ENCODE data around the gene OSBPL7.
A peak's percentile ranks its signal among the peaks of the same experiment; 100 is the strongest.

OSBPL7 gene

GRCh38 chr17:47803751-47804150 lies 17.8 kb downstream of the OSBPL7 start:
- no peak for DNase-seq (ENCODE audit: insufficient read length, low spot score)
- TF ChIP-seq POLR2A (IDR thresholded peaks at IDR 0.05; ENCODE audit: low read depth, low read length) (no peak), POLR2AphosphoS5 (IDR thresholded peaks at IDR 0.05; ENCODE audit: low read depth, low read length) (no peak), POU2F2 (IDR thresholded peaks at IDR 0.05; ENCODE audit: low read depth, low read length) (no peak), PAX5 (IDR thresholded peaks at IDR 0.05; ENCODE audit: insufficient read depth, low read length, severe bottlenecking) (no peak), SPI1 (IDR thresholded peaks at IDR 0.05; ENCODE audit: low read depth, low read length) (no peak), TAF1 (IDR thresholded peaks at IDR 0.05; ENCODE audit: low read depth, low read length) (no peak)
- FAIRE-seq, result no peak

- DNase-seq (ENCODE audit: insufficient read length, low spot score), result no peak
- no peak for FAIRE-seq
- TF ChIP-seq TAF1 (IDR thresholded peaks at IDR 0.05; ENCODE audit: low read depth, low read length), result no peak
- TF ChIP-seq PAX5 (IDR thresholded peaks at IDR 0.05; ENCODE audit: insufficient read depth, low read length, severe bottlenecking), result no peak
- TF ChIP-seq POU2F2 (IDR thresholded peaks at IDR 0.05; ENCODE audit: low read depth, low read length), result no peak
- TF ChIP-seq SPI1 (IDR thresholded peaks at IDR 0.05; ENCODE audit: low read depth, low read length), result no peak
- TF ChIP-seq POLR2A (IDR thresholded peaks at IDR 0.05; ENCODE audit: low read depth, low read length), result no peak
- TF ChIP-seq POLR2AphosphoS5 (IDR thresholded peaks at IDR 0.05; ENCODE audit: low read depth, low read length), result no peak
These were observed 18.4 kb downstream of the OSBPL7 start for GRCh38 chr17:47803201-47803600.

GRCh38 chr17:47802341-47803022 lies 19.1 kb downstream of the OSBPL7 start:
- FAIRE-seq (peak; percentile 52), DNase-seq (ENCODE audit: insufficient read length, low spot score) (peak; percentile 68)
- TF ChIP-seq TAF1 (IDR thresholded peaks at IDR 0.05; ENCODE audit: low read depth, low read length), result no peak
- TF ChIP-seq POLR2AphosphoS5 (IDR thresholded peaks at IDR 0.05; ENCODE audit: low read depth, low read length), result no peak
- no peak for TF ChIP-seq POLR2A (IDR thresholded peaks at IDR 0.05; ENCODE audit: low read depth, low read length)
- TF ChIP-seq POU2F2 (IDR thresholded peaks at IDR 0.05; ENCODE audit: low read depth, low read length), result no peak
- no peak for TF ChIP-seq SPI1 (IDR thresholded peaks at IDR 0.05; ENCODE audit: low read depth, low read length)
- no peak for TF ChIP-seq PAX5 (IDR thresholded peaks at IDR 0.05; ENCODE audit: insufficient read depth, low read length, severe bottlenecking)

- TF ChIP-seq PAX5 (IDR thresholded peaks at IDR 0.05; ENCODE audit: insufficient read depth, low read length, severe bottlenecking) (no peak), POLR2A (IDR thresholded peaks at IDR 0.05; ENCODE audit: low read depth, low read length) (no peak), POLR2AphosphoS5 (IDR thresholded peaks at IDR 0.05; ENCODE audit: low read depth, low read length) (no peak), TAF1 (IDR thresholded peaks at IDR 0.05; ENCODE audit: low read depth, low read length) (no peak), SPI1 (IDR thresholded peaks at IDR 0.05; ENCODE audit: low read depth, low read length) (no peak)
- no peak for FAIRE-seq
These were observed 19.7 kb downstream of the OSBPL7 start for GRCh38 chr17:47801906-47802305.

GRCh38 chr17:47801176-47801765 lies 20.3 kb downstream of the OSBPL7 start:
- TF ChIP-seq SPI1 (IDR thresholded peaks at IDR 0.05; ENCODE audit: low read depth, low read length), result no peak
- no peak for TF ChIP-seq POLR2A (IDR thresholded peaks at IDR 0.05; ENCODE audit: low read depth, low read length)
- no peak for TF ChIP-seq POLR2AphosphoS5 (IDR thresholded peaks at IDR 0.05; ENCODE audit: low read depth, low read length)
- TF ChIP-seq POU2F2 (IDR thresholded peaks at IDR 0.05; ENCODE audit: low read depth, low read length), result no peak
- no peak for TF ChIP-seq PAX5 (IDR thresholded peaks at IDR 0.05; ENCODE audit: insufficient read depth, low read length, severe bottlenecking)
- no peak for TF ChIP-seq TAF1 (IDR thresholded peaks at IDR 0.05; ENCODE audit: low read depth, low read length)
- FAIRE-seq (no peak), DNase-seq (ENCODE audit: insufficient read length, low spot score) (peak; percentile 2)

More at GRCh38 chr17:47801906-47802305, 19.7 kb downstream of the OSBPL7 start:
- DNase-seq (ENCODE audit: insufficient read length, low spot score), result no peak

- TF ChIP-seq TAF1 (IDR thresholded peaks at IDR 0.05; ENCODE audit: low read depth, low read length) (no peak), POLR2A (IDR thresholded peaks at IDR 0.05; ENCODE audit: low read depth, low read length) (no peak), PAX5 (IDR thresholded peaks at IDR 0.05; ENCODE audit: insufficient read depth, low read length, severe bottlenecking) (no peak), SPI1 (IDR thresholded peaks at IDR 0.05; ENCODE audit: low read depth, low read length) (no peak), POLR2AphosphoS5 (IDR thresholded peaks at IDR 0.05; ENCODE audit: low read depth, low read length) (no peak), POU2F2 (IDR thresholded peaks at IDR 0.05; ENCODE audit: low read depth, low read length) (no peak)
- DNase-seq (ENCODE audit: insufficient read length, low spot score) (no peak), FAIRE-seq (no peak)
These were observed 20.9 kb downstream of the OSBPL7 start for GRCh38 chr17:47800686-47801085.

- DNase-seq (ENCODE audit: insufficient read length, low spot score) (no peak), FAIRE-seq (no peak)
- TF ChIP-seq PAX5 (IDR thresholded peaks at IDR 0.05; ENCODE audit: insufficient read depth, low read length, severe bottlenecking) (no peak), POLR2AphosphoS5 (IDR thresholded peaks at IDR 0.05; ENCODE audit: low read depth, low read length) (no peak), POLR2A (IDR thresholded peaks at IDR 0.05; ENCODE audit: low read depth, low read length) (no peak), TAF1 (IDR thresholded peaks at IDR 0.05; ENCODE audit: low read depth, low read length) (no peak), POU2F2 (IDR thresholded peaks at IDR 0.05; ENCODE audit: low read depth, low read length) (no peak), SPI1 (IDR thresholded peaks at IDR 0.05; ENCODE audit: low read depth, low read length) (no peak)
These were observed 23.8 kb downstream of the OSBPL7 start for GRCh38 chr17:47797797-47798196.

GRCh38 chr17:47792979-47793378 lies 28.6 kb downstream of the OSBPL7 start:
- DNase-seq (ENCODE audit: insufficient read length, low spot score) (no peak), FAIRE-seq (no peak)
- TF ChIP-seq SPI1 (IDR thresholded peaks at IDR 0.05; ENCODE audit: low read depth, low read length) (no peak), PAX5 (IDR thresholded peaks at IDR 0.05; ENCODE audit: insufficient read depth, low read length, severe bottlenecking) (no peak), POU2F2 (IDR thresholded peaks at IDR 0.05; ENCODE audit: low read depth, low read length) (no peak), POLR2AphosphoS5 (IDR thresholded peaks at IDR 0.05; ENCODE audit: low read depth, low read length) (no peak), TAF1 (IDR thresholded peaks at IDR 0.05; ENCODE audit: low read depth, low read length) (no peak), POLR2A (IDR thresholded peaks at IDR 0.05; ENCODE audit: low read depth, low read length) (no peak)

- FAIRE-seq, result no peak
- TF ChIP-seq SPI1 (IDR thresholded peaks at IDR 0.05; ENCODE audit: low read depth, low read length) (no peak), POLR2A (IDR thresholded peaks at IDR 0.05; ENCODE audit: low read depth, low read length) (no peak), PAX5 (IDR thresholded peaks at IDR 0.05; ENCODE audit: insufficient read depth, low read length, severe bottlenecking) (no peak), POU2F2 (IDR thresholded peaks at IDR 0.05; ENCODE audit: low read depth, low read length) (no peak), POLR2AphosphoS5 (IDR thresholded peaks at IDR 0.05; ENCODE audit: low read depth, low read length) (no peak), TAF1 (IDR thresholded peaks at IDR 0.05; ENCODE audit: low read depth, low read length) (no peak)
- DNase-seq (ENCODE audit: insufficient read length, low spot score), result no peak
These were observed 29.1 kb downstream of the OSBPL7 start for GRCh38 chr17:47792457-47792856.

Data from GM12891 (cell line).